Vagina (tissue), 2 donors: ENCODE results near the gene CCR7. TPM values are rescaled to one million over a fixed set of nuclear protein-coding genes. Genes with fewer than 3 reads are reported as not detected.

ENCODE experiments used
- DNase-seq, 2 donors: peaks; one replicate each; pipeline ENCODE4 v3.0.0-alpha.2; 2017; ENCODE audit errors: extremely low spot score in 2 of 2
- H3K27ac ChIP-seq: fragments of 200-600 bp; sonication (generic); one replicate; pipeline ENCODE4 v1.5.1; 2019
- H3K27me3 ChIP-seq: fragments of 200-600 bp; sonication (generic); one replicate; pipeline ENCODE4 v1.5.1; 2019
- H3K36me3 ChIP-seq, 2 donors: fragments of 200-600 bp; sonication (generic); one replicate each; pipeline ENCODE4 v1.5.1; 2017 to 2019
- H3K4me1 ChIP-seq: fragments of 200-600 bp; sonication (generic); one replicate; pipeline ENCODE4 v1.5.1; 2019
- H3K4me3 ChIP-seq, 2 donors: fragments of 200-600 bp; sonication (generic); 1 replicate in 1 of 2; 2 replicates in 1 of 2; pipeline ENCODE4 v1.5.1; 2016 to 2019
- H3K9me3 ChIP-seq: fragments of 200-600 bp; sonication (generic); one replicate; pipeline ENCODE4 v1.5.1; 2019
- POLR2A ChIP-seq, 2 donors: fragments of 450-650 bp; IDR thresholded peaks; one replicate each; pipeline ENCODE4 v1.6.1; 2017; ENCODE audit warnings: antibody characterized with exemption in 2 of 2, mild to moderate bottlenecking in 2 of 2, moderate library complexity in 2 of 2
- POLR2AphosphoS5 ChIP-seq, 2 donors: sonication (generic); formaldehyde crosslinking; IDR thresholded peaks; one replicate each; pipeline ENCODE4 v1.9.0; 2017; ENCODE audit warnings: antibody characterized with exemption in 2 of 2, mild to moderate bottlenecking in 2 of 2, low read depth in 1 of 2; ENCODE audit not compliant: insufficient read depth in 1 of 2
- intact Hi-C: fragments of 100-400 bp; cut with DNase I; formaldehyde crosslinking; loops from one replicate; pipeline ENCODE4 v1.15.1; 2023
- total RNA-seq: library from RNA; depleted of rRNA; stranded (reverse); fragments of >200 nt; gene quantifications from one replicate; pipeline ENCODE4 v1.2.3, GENCODE V29; 2016
- TF ChIP-seq, protein P1 (sequence below), 3 experiments: fragments of 450-650 bp in 2 of 3; fragments of 200-600 bp in 1 of 3; sonication (generic) in 1 of 3; IDR thresholded peaks; one replicate each; pipeline ENCODE4 v1.5.1; 2017 to 2019; ENCODE audit warnings: antibody characterized with exemption in 3 of 3, mild to moderate bottlenecking in 2 of 3, moderate library complexity in 2 of 3

Gene CCR7
- total RNA-seq, 1 donor from 2014 or later = not detected

- intact Hi-C loops = no loop called here
These were observed 8.3 kb downstream of the CCR7 start for GRCh38 chr17:40556884-40557414.

DNA sequence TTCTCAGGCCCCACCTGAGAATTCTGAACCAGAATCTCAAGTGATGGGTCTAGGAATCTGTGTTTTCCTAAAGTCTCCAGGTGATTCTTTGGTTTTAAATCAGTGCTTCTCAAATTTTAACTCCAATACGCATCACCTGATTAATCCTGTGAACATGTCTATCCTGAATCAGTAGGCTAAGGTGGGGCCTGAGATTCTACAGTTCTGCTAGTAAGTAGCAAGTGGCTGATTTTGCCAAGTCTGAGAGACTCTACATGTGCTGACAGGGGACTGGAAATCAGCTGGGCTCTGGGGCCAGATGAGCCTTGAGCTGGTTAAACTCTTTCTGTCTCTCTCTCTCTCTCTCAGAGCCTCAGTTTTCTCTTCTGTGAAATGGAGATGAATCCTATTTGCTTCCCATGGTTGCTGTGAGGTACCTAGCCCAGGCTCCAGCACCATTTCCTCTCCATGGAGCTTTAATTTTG lies 9.0 kb downstream of the CCR7 start:
- intact Hi-C loops = no loop called here
- TF ChIP-seq, protein P1, sequence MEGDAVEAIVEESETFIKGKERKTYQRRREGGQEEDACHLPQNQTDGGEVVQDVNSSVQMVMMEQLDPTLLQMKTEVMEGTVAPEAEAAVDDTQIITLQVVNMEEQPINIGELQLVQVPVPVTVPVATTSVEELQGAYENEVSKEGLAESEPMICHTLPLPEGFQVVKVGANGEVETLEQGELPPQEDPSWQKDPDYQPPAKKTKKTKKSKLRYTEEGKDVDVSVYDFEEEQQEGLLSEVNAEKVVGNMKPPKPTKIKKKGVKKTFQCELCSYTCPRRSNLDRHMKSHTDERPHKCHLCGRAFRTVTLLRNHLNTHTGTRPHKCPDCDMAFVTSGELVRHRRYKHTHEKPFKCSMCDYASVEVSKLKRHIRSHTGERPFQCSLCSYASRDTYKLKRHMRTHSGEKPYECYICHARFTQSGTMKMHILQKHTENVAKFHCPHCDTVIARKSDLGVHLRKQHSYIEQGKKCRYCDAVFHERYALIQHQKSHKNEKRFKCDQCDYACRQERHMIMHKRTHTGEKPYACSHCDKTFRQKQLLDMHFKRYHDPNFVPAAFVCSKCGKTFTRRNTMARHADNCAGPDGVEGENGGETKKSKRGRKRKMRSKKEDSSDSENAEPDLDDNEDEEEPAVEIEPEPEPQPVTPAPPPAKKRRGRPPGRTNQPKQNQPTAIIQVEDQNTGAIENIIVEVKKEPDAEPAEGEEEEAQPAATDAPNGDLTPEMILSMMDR (IDR thresholded peaks at IDR 0.05) = no peak
- no peak for TF ChIP-seq POLR2A (IDR thresholded peaks at IDR 0.05)
- no peak for TF ChIP-seq POLR2AphosphoS5 (IDR thresholded peaks at IDR 0.05; ENCODE audit: insufficient read depth in 1 of 2, low read depth in 1 of 2)
- H3K9me3 ChIP-seq = no peaks in the 10 kb centered on the region
- H3K27ac ChIP-seq = peak overlapping the region; percentile 88
- no peaks in the 10 kb centered on the region for H3K36me3 ChIP-seq
- no peak for DNase-seq
- H3K27me3 ChIP-seq = no peaks in the 10 kb centered on the region
- H3K4me3 ChIP-seq = no peak overlapping the region
- peaks cover 92% of the 10 kb centered on the region for H3K4me1 ChIP-seq

More at GRCh38 chr17:40556884-40557414, 8.3 kb downstream of the CCR7 start:
- TF ChIP-seq POLR2A (IDR thresholded peaks at IDR 0.05) (no peak), POLR2AphosphoS5 (IDR thresholded peaks at IDR 0.05; ENCODE audit: insufficient read depth in 1 of 2, low read depth in 1 of 2) (peak in 1 of 2 donors; percentile 48)
- Histone ChIP-seq H3K27ac (peak overlapping the region; percentile 88), H3K4me3 (peak overlapping the region in 1 of 2 donors; percentile 12), H3K9me3 (no peaks in the 10 kb centered on the region), H3K4me1 (peaks cover 85% of the 10 kb centered on the region), H3K27me3 (no peaks in the 10 kb centered on the region), H3K36me3 (no peaks in the 10 kb centered on the region)
- DNase-seq = peak in 1 of 2 donors; percentile 88

DNA sequence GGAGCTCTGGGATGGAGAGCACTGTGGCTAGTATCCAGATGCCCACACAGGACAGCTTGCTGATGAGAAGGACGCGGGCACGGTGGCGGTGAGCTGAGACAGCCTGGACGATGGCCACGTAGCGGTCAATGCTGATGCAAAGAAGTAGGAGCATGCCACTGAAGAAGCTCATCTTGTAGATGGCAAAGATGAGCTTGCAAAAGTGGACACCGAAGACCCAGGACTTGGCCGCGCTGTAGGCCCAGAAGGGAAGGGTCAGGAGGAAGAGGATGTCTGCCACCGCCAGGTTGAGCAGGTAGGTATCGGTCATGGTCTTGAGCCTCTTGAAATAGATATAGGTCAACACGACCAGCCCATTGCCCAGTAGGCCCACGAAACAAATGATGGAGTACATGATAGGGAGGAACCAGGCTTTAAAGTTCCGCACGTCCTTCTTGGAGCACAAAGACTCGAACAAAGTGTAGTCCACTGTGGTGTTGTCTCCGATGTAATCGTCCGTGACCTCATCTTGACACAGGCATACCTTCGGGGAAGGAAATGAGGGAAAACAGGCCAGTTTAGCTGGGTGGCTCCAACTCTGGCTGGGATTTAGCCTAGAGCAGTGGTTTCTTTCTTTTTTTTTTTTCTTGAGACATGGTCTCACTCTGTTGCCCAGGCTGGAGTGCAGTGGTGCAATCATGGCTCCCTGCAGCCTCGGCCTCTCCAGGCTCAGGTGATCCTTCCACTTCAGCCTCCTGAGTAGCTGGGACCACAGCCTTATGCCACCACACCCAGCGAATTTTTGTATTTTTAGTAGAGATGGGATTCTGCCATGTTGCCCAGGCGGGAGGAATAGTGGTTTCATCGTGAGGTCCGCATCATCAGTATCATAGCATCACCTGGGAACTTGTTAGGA lies 9.7 kb downstream of the CCR7 start:
- H3K9me3 ChIP-seq = no peaks in the 10 kb centered on the region
- DNase-seq = peak in 1 of 2 donors; percentile 84
- no peaks in the 10 kb centered on the region for H3K27me3 ChIP-seq
- H3K27ac ChIP-seq = peak overlapping the region; percentile 88
- H3K4me1 ChIP-seq = peaks cover 95% of the 10 kb centered on the region
- H3K36me3 ChIP-seq = no peaks in the 10 kb centered on the region
- no peak overlapping the region for H3K4me3 ChIP-seq
- TF ChIP-seq, protein P1 (IDR thresholded peaks at IDR 0.05) = no peak
- TF ChIP-seq POLR2A (IDR thresholded peaks at IDR 0.05) = no peak
- no peak for TF ChIP-seq POLR2AphosphoS5 (IDR thresholded peaks at IDR 0.05; ENCODE audit: insufficient read depth in 1 of 2, low read depth in 1 of 2)
- intact Hi-C loops = no loop called here

DNA sequence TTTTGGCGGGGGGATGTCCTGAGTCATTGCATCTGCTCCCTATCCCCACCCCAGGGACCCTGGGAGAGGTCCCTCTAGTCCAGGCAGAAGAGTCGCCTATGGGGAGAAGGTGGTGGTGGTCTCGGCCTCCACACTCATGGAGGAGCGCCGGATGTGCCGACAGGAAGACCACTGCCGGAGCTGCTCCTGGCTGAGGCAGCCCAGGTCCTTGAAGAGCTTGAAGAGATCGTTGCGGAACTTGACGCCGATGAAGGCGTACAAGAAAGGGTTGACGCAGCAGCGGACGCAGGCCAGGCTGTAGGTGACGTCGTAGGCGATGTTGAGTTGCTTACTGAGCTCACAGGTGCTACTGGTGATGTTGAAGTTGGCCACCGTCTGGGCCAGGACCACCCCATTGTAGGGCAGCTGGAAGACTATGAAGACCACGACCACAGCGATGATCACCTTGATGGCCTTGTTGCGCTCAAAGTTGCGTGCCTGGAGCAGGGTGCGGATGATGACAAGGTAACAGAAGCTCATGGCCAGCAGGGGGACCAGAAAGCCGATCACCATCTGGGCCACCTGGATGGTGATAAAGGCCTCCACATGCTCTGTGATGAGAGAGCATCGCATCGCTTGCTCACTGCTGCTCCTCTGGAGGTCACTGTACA lies 10.5 kb downstream of the CCR7 start:
- peak in 1 of 2 donors; percentile 88 for DNase-seq
- Histone ChIP-seq H3K4me3 (no peak overlapping the region), H3K36me3 (no peaks in the 10 kb centered on the region), H3K9me3 (no peaks in the 10 kb centered on the region), H3K4me1 (peaks cover 95% of the 10 kb centered on the region), H3K27ac (peak overlapping the region; percentile 88), H3K27me3 (no peaks in the 10 kb centered on the region)
- intact Hi-C loops = loop anchor here (5.0 kb wide), 1 partner anchor 112 kb away; the partner anchor contains the start of gene IGFBP4
- TF ChIP-seq POLR2A (IDR thresholded peaks at IDR 0.05) = no peak
- TF ChIP-seq, protein P1 (IDR thresholded peaks at IDR 0.05) = no peak
- TF ChIP-seq POLR2AphosphoS5 (IDR thresholded peaks at IDR 0.05; ENCODE audit: insufficient read depth in 1 of 2, low read depth in 1 of 2) = no peak
